T-cell (primary cell): ENCODE data around the gene PHYH. TPM values are rescaled to one million over a fixed set of nuclear protein-coding genes. Genes with fewer than 3 reads are reported as not detected.
"Not testable (repeated sequence)": the region's sequence is repeated elsewhere in the genome, so short reads cannot be mapped to it uniquely, and the experiment has no call there.

Experiments used
- ATAC-seq, 4 experiments: fragments of 200-7000 bp in 3 of 4; fragments of 150-1000 bp in 1 of 4; cut with Tn5 transposase; replicated peaks in 1 of 4; 1 replicate in 3 of 4; 2 replicates in 1 of 4; pipeline ENCODE4 v1.10.0; 2021; ENCODE audit warnings: moderate library complexity in 3 of 4, mild to moderate bottlenecking in 2 of 4, moderate number of reproducible peaks in 1 of 4
- CTCF ChIA-PET, 2 donors: fragments of 300-600 bp; sonication (Branson Sonifier 250); formaldehyde crosslinking; loops; one replicate each; lab custom pipeline; 2022; ENCODE audit warnings: antibody characterized with exemption in 2 of 2; lab: Charles Lee
- POLR2A ChIA-PET, 2 donors: fragments of 300-600 bp; sonication (Branson Sonifier 250); formaldehyde crosslinking; loops; one replicate each; lab custom pipeline; 2022; ENCODE audit warnings: antibody characterized with exemption in 2 of 2; lab: Charles Lee
- DNase-seq, 35 experiments: peaks; one replicate each; pipeline versions ENCODE4 v3.0.0 to v3.0.0-alpha.2; 2013 to 2023
- H3K27ac ChIP-seq: one replicate; pipeline ENCODE4 v1.5.1; 2013; ENCODE audit warnings: low read length
- H3K27me3 ChIP-seq, 2 experiments: replicated peaks in 1 of 2; 1 replicate in 1 of 2; 2 replicates in 1 of 2; pipeline versions ENCODE4 v1.6.1 to v1.7.0; 2013; ENCODE audit warnings: low read length in 1 of 2, mixed read lengths in 1 of 2; ENCODE audit not compliant: control insufficient read depth in 2 of 2, insufficient read depth in 2 of 2; ENCODE audit errors: extremely low read depth in 1 of 2
- H3K36me3 ChIP-seq, 2 donors: 1 replicate in 1 of 2; 2 replicates in 1 of 2; pipeline versions ENCODE4 v1.6.1 to v1.7.0; 2013; ENCODE audit warnings: low read length in 1 of 2; ENCODE audit not compliant: control insufficient read depth in 2 of 2, insufficient read depth in 1 of 2; ENCODE audit errors: extremely low read depth in 1 of 2
- H3K4me1 ChIP-seq, 2 experiments: 1 replicate in 1 of 2; 2 replicates in 1 of 2; pipeline versions ENCODE4 v1.6.1 to v1.7.0; 2013; ENCODE audit warnings: low read length in 2 of 2, mixed read lengths in 1 of 2; ENCODE audit not compliant: insufficient read depth in 2 of 2, control insufficient read depth in 1 of 2; ENCODE audit errors: extremely low read depth in 1 of 2
- H3K4me3 ChIP-seq, 2 donors: 1 replicate in 1 of 2; 2 replicates in 1 of 2; pipeline versions ENCODE4 v1.5.1 to v1.7.0; 2013; ENCODE audit warnings: mild to moderate bottlenecking in 2 of 2, low read length in 1 of 2, moderate library complexity in 1 of 2; ENCODE audit not compliant: control insufficient read depth in 1 of 2; ENCODE audit errors: extremely low read depth in 1 of 2
- H3K9me3 ChIP-seq: 2 replicates; pipeline ENCODE4 v1.7.0; 2013
- H3K27ac Mint-ChIP-seq, 2 donors: one replicate each; pipeline ENCODE4 v1.8.0; 2020 to 2021; ENCODE audit warnings: mild to moderate bottlenecking in 2 of 2, mixed read lengths in 2 of 2
- H3K27me3 Mint-ChIP-seq, 2 donors: one replicate each; pipeline ENCODE4 v1.8.0; 2021 to 2022; ENCODE audit warnings: mixed read lengths in 2 of 2
- H3K36me3 Mint-ChIP-seq: one replicate; pipeline ENCODE4 v1.8.0; 2021; ENCODE audit warnings: mixed read lengths
- H3K4me1 Mint-ChIP-seq, 3 donors: one replicate each; pipeline ENCODE4 v1.8.0; 2020 to 2022; ENCODE audit warnings: mixed read lengths in 3 of 3, mild to moderate bottlenecking in 1 of 3
- H3K4me3 Mint-ChIP-seq, 3 donors: one replicate each; pipeline ENCODE4 v1.8.0; 2020 to 2022; ENCODE audit warnings: mild to moderate bottlenecking in 3 of 3, mixed read lengths in 3 of 3, moderate library complexity in 3 of 3
- H3K9me3 Mint-ChIP-seq, 3 donors: one replicate each; pipeline ENCODE4 v1.8.0; 2020 to 2022; ENCODE audit warnings: mixed read lengths in 3 of 3
- WGBS: methylation state at CpG from one replicate; pipeline ENCODE4 v1.1.5; 2013; ENCODE audit warnings: missing lambda C conversion rate; ENCODE audit not compliant: insufficient coverage; 5-methylcytosine and 5-hydroxymethylcytosine counted together
- total RNA-seq, 35 experiments: library from RNA in 6 of 35; stranded (reverse) in 6 of 35; fragments of 120-200 nt in 1 of 35; gene quantifications; one replicate each; pipeline versions ENCODE4 v1.2.1 to v1.2.4 and lab custom pipeline; 2013 to 2026

Gene PHYH
- total RNA-seq, 5 donors from 2014 or later (not counting 1 experiment from before 2014, with no cell fraction given): 9.3 to 10.9 (median 9.8) TPM

DNA sequence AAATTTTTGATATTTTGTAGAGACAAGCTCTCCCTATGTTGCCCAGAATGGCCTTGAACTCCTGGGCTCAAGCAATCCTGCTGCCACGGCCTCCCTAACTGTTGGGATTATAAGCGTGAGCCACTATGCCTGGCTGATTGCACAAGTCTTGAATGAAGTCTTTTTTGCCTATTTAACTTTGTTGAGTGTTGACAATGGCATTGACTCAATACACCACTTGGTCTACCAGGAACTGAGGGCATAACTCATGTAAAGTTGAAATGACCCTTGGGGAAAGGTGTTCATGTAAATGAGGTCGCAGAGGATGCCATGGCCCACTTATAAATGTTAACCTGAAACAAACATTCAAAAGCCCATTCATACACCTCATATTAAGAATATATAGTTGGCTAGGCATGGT, 58.3 kb downstream of the PHYH start:
- H3K4me1 Mint-ChIP-seq: no peaks in the 10 kb centered on the region
- DNase-seq: no peak
- ChIA-PET POLR2A (interaction anchor here in 1 of 2 donors (0.6 kb wide), 1 partner anchor 32 kb away, joined by 3 read pairs; no protein-coding TSS in a partner anchor), CTCF (no interaction called here)
- Histone ChIP-seq H3K36me3 (no peaks in the 10 kb centered on the region), H3K27me3 (no peaks in the 10 kb centered on the region), H3K9me3 (no peaks in the 10 kb centered on the region), H3K4me1 (no peaks in the 10 kb centered on the region), H3K27ac (no peak overlapping the region), H3K4me3 (no peak overlapping the region)
- H3K36me3 Mint-ChIP-seq: no peaks in the 10 kb centered on the region
- no peak overlapping the region for H3K27ac Mint-ChIP-seq
- WGBS: 100% methylated on average over 1 of the region's 3 CpGs
- no peaks in the 10 kb centered on the region for H3K9me3 Mint-ChIP-seq
- no peaks in the 10 kb centered on the region for H3K27me3 Mint-ChIP-seq
- no peak for ATAC-seq
- no peak overlapping the region for H3K4me3 Mint-ChIP-seq

DNA sequence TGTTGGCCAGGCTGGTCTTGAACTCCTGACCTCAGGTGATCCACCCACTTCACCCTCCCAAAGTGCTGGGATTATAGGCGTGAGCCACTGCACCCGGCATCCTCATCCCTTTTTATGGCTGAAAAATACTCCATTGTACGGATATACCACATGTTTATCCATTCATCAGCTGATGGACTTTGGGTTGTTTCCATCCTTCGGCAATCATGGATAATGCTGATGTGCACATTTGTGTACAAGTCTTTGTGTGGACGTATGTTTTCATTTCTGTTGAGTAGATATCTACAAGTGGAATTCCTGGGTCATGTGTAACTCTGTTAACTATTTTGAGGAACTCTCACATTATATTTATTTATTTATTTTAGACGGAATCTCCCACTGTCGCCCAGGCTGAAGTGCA, 59.9 kb downstream of the PHYH start:
- no peaks in the 10 kb centered on the region for H3K36me3 Mint-ChIP-seq
- WGBS: no CpG with 5 or more reads among the region's 7 CpGs
- Histone ChIP-seq H3K36me3 (no peaks in the 10 kb centered on the region), H3K27ac (no peak overlapping the region), H3K4me3 (no peak overlapping the region), H3K4me1 (no peaks in the 10 kb centered on the region), H3K27me3 (no peaks in the 10 kb centered on the region), H3K9me3 (no peaks in the 10 kb centered on the region)
- no peak overlapping the region for H3K4me3 Mint-ChIP-seq
- no peak overlapping the region for H3K27ac Mint-ChIP-seq
- CTCF ChIA-PET: no interaction called here
- H3K9me3 Mint-ChIP-seq: no peaks in the 10 kb centered on the region
- ATAC-seq (no peak), DNase-seq (no peak)
- H3K4me1 Mint-ChIP-seq: no peaks in the 10 kb centered on the region
- POLR2A ChIA-PET: no interaction called here
- no peaks in the 10 kb centered on the region for H3K27me3 Mint-ChIP-seq

DNA sequence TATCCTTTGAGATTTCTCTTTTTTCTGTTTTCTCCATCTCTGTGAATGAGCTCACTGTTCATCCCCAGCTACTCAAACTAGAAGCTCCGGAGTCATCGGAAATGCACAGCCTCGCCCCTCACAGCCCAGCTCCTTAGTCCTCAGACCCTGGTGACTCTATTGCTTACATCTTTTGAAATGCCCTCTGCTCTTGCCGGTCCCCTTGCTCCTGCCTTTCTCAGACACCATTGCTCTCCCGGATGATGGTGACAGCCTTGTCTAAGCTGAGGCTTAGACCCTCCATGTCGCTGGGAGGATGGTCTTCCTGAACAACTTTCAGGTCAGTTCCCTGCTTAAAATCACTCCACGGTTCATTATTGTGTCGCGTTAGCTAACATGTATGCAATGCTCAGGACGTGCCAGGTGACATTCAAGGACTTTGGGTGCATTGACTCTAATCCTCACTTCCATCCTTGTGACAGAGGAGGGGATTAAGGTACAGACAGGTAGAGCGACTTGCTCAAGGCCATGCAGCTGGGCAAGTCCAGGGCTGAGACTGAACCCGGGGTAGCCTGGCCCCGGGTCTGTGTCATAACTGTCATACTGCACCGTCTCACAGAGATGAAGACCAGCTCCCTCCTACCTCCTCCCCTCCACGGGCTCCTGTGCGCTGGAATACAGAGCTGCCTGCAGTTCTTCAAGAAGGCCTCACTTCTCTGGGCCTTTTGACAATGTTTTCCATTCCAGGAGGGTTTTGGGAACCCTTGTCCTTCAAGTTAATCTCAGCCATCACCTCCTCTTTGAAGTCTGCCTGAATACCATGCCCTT, 61.4 kb downstream of the PHYH start:
- WGBS: 82% methylated on average over 8 of the region's 16 CpGs
- H3K27me3 Mint-ChIP-seq: no peaks in the 10 kb centered on the region

DNA sequence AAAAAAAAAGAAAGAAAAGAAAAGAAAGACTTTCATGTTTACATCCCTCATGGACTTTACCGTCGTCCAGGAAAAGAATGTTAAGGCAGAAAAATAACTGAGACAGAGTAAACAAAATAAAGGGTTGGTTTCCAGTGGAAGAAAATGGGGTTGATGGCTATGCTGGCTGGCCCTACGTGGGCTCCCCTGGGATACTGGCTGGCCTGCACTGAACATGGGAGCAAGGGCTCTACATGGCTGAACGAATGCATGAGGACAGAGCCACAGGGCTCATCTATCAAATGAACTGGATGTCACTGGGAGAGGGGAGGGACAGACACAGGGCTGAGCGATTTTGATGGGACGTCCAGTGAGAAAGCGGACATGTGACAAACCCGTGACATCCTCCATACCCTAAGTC, 63.2 kb downstream of the PHYH start:
- H3K27ac ChIP-seq: no peak overlapping the region
- Mint-ChIP-seq H3K36me3 (no peaks in the 10 kb centered on the region), H3K4me3 (no peak overlapping the region), H3K27ac (no peak overlapping the region), H3K27me3 (no peaks in the 10 kb centered on the region), H3K4me1 (no peaks in the 10 kb centered on the region), H3K9me3 (no peaks in the 10 kb centered on the region)
- DNase-seq: no peak
- ChIA-PET CTCF (no interaction called here), POLR2A (no interaction called here)
- no peaks in the 10 kb centered on the region for H3K4me1 ChIP-seq
- no peak overlapping the region for H3K4me3 ChIP-seq
- 78% methylated on average over 5 of the region's 8 CpGs for WGBS
- ATAC-seq: no peak
- H3K36me3 ChIP-seq: no peaks in the 10 kb centered on the region
- no peaks in the 10 kb centered on the region for H3K9me3 ChIP-seq
- no peaks in the 10 kb centered on the region for H3K27me3 ChIP-seq

More for the DNA sequence above, 61.4 kb downstream of the PHYH start:
- Histone ChIP-seq H3K27me3 (no peaks in the 10 kb centered on the region), H3K9me3 (no peaks in the 10 kb centered on the region), H3K4me1 (no peaks in the 10 kb centered on the region), H3K36me3 (no peaks in the 10 kb centered on the region), H3K4me3 (no peak overlapping the region), H3K27ac (no peak overlapping the region)
- Mint-ChIP-seq H3K9me3 (no peaks in the 10 kb centered on the region), H3K4me3 (no peak overlapping the region), H3K36me3 (no peaks in the 10 kb centered on the region), H3K4me1 (no peaks in the 10 kb centered on the region), H3K27ac (no peak overlapping the region)
- POLR2A ChIA-PET: no interaction called here
- CTCF ChIA-PET: no interaction called here
- ATAC-seq: no peak
- no peak for DNase-seq

DNA sequence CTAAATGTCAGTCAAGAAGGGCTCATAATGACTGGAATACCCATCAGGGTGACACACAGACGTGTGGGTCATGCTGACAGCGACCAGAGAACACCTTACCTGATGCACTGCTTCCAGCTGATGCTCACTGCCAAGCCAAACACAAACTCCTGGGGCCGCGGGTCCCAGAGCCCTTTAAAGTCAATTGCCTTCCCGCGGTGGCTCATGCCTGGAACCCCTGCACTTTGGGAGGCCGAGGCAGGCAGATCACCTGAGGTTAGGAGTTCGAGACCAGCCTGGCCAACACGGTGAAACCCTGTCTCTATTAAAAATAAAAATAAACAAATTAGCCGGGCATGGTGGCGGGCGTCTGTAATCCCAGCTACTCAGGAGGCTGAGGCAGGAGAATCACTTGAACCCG, 65.1 kb downstream of the PHYH start:
- H3K9me3 ChIP-seq, DNase-seq, H3K27ac ChIP-seq, H3K4me3 Mint-ChIP-seq, H3K9me3 Mint-ChIP-seq, H3K27ac Mint-ChIP-seq, ATAC-seq, H3K27me3 Mint-ChIP-seq, H3K36me3 ChIP-seq, H3K4me3 ChIP-seq, H3K4me1 ChIP-seq, CTCF ChIA-PET, H3K27me3 ChIP-seq, H3K4me1 Mint-ChIP-seq, POLR2A ChIA-PET, H3K36me3 Mint-ChIP-seq: not testable (repeated sequence)
- 91% methylated on average over 5 of the region's 13 CpGs for WGBS

DNA sequence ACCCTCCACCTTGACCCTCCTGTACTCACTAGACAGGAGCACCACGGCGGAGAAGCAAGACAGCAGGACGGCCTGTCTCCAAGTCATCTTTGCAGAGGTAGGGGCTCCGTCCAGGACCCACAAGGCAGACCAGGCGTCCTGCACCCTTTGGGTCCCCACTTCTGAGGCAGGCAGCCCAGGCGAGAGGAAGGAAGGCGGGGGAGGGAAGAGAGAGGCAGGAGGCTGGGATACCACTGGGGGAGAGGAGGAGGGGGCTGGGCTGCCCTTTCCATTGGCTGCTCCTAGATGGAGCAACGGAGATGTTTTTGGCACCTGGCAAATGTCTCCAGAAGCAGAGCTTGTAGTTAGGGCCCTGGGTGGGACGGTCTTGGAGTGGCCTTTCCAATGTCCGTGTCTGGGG, 65.7 kb downstream of the PHYH start, which contains the start of gene UCMA:
TSS of gene UCMA (minus strand) at position 203 of the 400 bp plus-strand sequence. CDS start at position 87, 116 bp downstream.
- Histone ChIP-seq H3K4me3 (no peak within 1 kb of the TSS), H3K36me3 (no peaks in the 10 kb centered on the region), H3K4me1 (no peaks in the 10 kb centered on the region), H3K9me3 (no peaks in the 10 kb centered on the region), H3K27ac (no peak within 1 kb of the TSS), H3K27me3 (peaks cover 0 to 4% of the 10 kb centered on the region in 2 experiments)
- Mint-ChIP-seq H3K27me3 (no peaks in the 10 kb centered on the region), H3K27ac (no peak within 1 kb of the TSS), H3K36me3 (no peaks in the 10 kb centered on the region), H3K4me3 (no peak within 1 kb of the TSS), H3K9me3 (no peaks in the 10 kb centered on the region), H3K4me1 (no peaks in the 10 kb centered on the region)
- DNase-seq (no peak), ATAC-seq (no peak)
- POLR2A ChIA-PET: no interaction called here
- WGBS: 77% methylated on average over 9 of the region's 10 CpGs
- CTCF ChIA-PET: no interaction called here
